GM21825 (cell line): ENCODE measurements around the gene LTO1.

Experiments used
- ATAC-seq: cut with Tn5 transposase; IDR thresholded peaks from one replicate; pipeline ENCODE4 v1.9.1; 2021; ENCODE audit warnings: mild to moderate bottlenecking, moderate library complexity; ENCODE audit not compliant: unreplicated experiment

The LTO1 gene

DNA sequence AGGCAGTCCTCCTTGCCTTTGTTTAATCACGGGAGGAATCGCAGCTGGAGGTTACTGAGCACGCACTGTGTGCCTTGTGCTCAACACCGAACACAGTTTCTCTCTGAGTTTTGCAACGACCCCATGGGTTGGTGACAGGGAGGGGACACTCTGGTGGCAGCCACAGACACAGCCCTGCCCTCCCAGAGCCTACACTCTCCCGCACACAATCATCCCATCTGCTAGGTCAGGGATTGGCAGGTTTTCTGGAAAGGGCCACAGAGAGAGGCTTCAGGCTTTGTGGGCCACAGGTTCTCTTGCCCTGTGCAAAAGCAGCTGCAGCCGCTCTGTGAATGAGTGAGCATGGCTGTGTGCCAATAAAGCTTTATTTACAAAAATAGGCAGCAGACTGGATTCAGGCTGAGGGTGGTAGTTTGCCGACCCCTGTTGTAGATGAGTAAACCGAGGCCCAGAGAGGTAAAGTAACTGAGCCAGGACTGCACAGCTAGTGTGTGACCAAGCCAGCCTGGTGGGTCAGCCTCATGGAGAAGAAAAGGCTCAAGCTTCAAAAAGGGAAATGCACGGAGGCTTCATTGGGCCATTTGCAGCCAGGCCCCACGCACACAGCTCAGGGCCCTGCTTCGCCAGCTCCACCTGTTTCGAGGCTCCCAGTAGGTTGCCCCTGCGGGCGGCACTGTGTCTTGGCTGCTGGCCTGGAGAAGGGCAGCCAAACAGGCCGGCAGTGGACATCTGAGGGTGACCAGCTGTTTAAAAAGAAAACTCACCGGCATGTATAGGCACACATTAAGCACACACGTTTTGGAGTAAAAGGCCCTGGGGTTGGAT lies 16.3 kb downstream of the LTO1 start:
- ATAC-seq = no peak

DNA sequence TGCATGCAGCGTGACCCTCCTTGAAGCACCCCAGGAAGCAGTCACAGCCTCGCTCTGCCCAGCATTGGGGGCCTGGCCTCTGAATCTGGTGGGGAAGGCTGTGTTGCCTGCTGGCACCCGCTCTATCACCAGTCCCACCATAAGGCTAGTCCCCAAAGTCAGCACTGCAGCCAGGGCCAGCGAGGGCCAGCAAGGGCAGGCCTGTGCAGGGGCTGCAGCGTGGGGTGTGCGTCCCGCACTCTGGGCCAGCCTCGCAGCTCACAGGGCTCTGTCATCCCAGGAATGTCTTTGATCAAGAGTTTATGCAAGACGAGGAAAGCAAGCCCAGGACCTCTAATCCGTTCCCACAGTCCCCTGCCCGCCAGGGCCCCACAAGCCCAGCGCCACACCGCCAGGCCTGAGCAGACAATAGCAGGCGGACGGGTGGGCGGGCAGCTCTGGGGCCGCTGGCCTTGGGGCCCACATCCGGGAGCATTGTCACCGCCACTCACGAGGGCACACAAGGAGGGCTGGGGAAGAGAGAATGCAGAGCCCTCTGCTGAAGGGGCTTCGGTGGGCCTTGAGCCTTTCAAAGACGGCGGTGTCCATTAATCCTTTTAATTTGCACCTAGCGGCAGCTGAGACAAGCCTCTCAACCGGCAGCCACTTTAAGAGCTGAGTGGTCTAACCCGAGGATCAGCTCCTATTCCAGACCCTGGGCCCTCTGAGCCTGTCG lies 17.1 kb downstream of the LTO1 start:
- no peak for ATAC-seq

DNA sequence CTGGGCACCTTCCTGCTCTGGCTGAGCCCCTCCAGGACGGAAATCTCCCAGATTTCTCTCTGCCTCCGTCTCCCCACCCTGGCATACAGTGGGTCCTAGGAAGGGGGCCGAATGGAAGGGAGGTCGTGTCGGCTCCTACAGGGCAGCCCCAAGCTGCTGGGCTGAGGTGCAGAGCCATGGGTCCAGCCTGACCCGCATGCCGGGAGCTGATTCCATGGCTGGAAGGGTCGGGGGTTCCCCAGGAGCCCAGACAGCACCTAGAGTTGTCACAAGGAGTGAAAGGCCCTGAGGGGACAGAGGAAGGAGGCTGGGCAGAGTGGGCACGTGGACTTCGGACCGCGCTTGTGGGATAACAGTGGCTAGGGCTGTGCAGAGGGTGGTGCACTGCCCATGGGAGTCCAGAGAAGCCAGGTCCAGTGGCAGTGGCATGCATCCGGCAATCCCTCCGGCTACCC lies 17.7 kb downstream of the LTO1 start:
- ATAC-seq = no peak

- no peak for ATAC-seq
These were observed 18.4 kb downstream of the LTO1 start for GRCh38 chr11:69656536-69657455.

GRCh38 chr11:69655479-69656428 lies 19.4 kb downstream of the LTO1 start:
- no peak for ATAC-seq

DNA sequence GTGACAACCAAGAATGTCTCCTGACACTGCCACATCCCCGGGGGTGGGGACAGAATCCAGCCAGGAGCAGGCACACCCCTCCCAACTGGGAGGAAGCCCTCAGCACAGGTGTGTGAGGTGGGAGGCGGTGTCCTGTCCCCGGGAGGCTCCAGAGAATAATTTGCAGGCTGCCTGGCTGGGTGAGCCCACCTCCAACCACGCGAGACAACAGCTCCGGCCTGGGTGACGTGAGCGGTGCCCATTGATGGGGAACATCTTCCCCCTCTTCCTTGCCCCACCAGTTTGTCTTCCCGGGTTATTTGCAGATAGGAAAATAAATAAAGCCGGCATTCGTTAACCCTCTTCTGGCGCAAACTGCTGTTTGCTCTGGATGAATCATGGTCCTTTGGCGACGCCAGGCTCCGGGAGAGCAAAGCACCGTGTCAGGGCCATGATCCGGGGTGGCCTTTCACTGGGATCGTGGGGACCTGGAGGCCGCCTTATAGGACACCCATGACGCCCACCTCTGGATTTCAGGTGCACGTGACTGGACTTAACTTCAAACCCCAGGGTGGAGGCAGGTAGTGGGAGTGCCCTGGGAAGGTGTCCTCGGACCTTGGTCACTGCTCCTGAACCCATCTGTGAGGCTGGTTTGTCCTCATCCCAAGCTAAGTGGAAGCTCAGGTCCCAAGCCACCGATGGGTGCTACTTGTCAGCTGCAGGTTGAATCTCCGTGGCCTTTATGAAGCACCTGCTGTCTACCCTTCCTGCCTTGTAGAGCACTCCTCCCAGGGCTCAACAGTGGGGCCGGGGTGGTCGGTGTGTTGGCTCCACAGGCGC lies 20.3 kb downstream of the LTO1 start:
- ATAC-seq = no peak

DNA sequence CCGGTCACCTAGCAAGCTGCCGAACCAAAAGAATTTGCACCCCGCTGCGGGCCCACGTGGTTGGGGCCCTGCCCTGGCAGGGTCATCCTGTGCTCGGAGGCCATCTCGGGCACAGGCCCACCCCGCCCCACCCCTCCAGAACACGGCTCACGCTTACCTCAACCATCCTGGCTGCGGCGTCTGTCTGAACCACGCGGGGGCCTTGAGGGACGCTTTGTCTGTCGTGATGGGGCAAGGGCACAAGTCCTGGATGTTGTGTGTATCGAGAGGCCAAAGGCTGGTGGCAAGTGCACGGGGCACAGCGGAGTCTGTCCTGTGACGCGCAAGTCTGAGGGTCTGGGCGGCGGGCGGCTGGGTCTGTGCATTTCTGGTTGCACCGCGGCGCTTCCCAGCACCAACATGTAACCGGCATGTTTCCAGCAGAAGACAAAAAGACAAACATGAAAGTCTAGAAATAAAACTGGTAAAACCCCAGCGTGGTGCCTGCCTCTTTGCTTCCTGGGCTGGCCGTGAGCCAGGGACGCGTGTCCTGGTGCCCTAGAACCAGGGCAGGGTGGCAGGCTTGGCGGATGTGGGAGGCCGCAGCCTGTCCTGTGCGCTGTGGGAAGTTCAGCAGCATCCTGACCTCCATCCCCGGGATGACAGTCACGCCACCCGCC lies 21.0 kb downstream of the LTO1 start:
- ATAC-seq = no peak

GRCh38 chr11:69653406-69653960 lies 21.7 kb downstream of the LTO1 start:
- ATAC-seq = no peak

DNA sequence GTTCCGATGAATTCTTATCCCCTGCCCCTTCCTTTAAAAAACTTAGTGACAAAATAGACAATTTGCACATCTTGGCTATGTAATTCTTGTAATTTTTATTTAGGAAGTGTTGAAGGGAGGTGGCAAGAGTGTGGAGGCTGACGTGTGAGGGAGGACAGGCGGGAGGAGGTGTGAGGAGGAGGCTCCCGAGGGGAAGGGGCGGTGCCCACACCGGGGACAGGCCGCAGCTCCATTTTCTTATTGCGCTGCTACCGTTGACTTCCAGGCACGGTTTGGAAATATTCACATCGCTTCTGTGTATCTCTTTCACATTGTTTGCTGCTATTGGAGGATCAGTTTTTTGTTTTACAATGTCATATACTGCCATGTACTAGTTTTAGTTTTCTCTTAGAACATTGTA lies 22.2 kb downstream of the LTO1 start:
- ATAC-seq = no peak

GRCh38 chr11:69651834-69652620 lies 23.1 kb downstream of the LTO1 start:
- ATAC-seq = no peak

DNA sequence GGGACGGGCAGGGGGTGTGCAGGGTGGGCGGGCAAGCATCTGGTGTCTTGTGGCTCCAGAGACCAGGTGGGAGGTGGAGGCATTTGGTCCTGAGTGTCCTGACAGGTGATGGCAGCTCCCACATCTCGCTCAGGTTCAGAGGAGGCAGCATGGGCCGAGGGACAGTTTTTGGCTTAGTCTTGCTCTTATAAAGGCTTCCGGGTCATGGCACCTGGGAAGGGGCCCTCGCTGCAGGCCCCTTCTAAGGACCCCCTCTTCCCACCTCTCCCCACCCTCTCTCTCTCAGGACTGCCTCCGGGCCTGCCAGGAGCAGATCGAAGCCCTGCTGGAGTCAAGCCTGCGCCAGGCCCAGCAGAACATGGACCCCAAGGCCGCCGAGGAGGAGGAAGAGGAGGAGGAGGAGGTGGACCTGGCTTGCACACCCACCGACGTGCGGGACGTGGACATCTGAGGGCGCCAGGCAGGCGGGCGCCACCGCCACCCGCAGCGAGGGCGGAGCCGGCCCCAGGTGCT lies 24.3 kb downstream of the LTO1 start:
- no peak for ATAC-seq

- no peak for ATAC-seq
These were observed 24.9 kb downstream of the LTO1 start for GRCh38 chr11:69650081-69650831.

- no peak for ATAC-seq
These were observed 25.6 kb downstream of the LTO1 start for GRCh38 chr11:69649576-69649900.

- ATAC-seq = no peak
These were observed 26.2 kb downstream of the LTO1 start for GRCh38 chr11:69648679-69649575.

DNA sequence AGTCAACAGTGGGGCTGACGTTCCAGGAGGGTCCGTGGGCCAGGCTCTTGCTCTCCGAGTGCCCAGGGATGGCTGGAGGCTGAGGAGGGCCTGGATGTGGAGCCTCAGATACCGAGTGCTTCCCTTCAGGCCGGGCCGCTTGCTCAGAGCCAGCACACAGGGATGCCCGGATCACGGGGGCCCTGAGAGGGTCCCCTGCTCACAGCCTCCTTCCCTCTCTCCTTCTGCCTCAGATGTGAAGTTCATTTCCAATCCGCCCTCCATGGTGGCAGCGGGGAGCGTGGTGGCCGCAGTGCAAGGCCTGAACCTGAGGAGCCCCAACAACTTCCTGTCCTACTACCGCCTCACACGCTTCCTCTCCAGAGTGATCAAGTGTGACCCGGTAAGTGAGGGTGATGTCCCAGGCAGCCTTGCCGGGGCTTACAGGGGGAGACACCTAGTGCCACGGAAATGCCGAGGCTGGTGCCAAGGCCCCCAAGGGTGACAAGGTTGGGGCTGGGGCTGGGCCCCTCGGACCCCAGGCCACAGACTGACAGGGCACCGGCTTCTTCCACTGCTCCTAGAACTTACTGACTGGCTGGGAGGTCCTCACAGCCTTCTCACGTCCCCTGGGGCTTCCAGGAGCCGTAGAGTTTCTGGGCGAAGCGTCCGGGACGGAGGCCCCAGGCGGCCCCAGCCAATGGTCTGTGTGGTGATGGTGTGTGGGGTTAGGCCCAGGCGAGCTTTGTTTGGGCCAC lies 27.2 kb downstream of the LTO1 start:
- ATAC-seq = no peak
